D721Med (cell line): ENCODE results near the gene SBF1.

Experiments used
- DNase-seq: peaks from one replicate; pipeline ENCODE4 v3.0.0; 2011; ENCODE audit warnings: low spot score; ENCODE audit not compliant: insufficient read length
- FAIRE-seq: peaks from 2 replicates; lab custom pipeline; 2011; peaks lifted over from hg19 to GRCh38; lab: Jason Lieb, UNC
- TF ChIP-seq, protein P1 (sequence below): IDR thresholded peaks from 2 replicates; pipeline ENCODE4 v1.5.1; 2012; ENCODE audit warnings: mild to moderate bottlenecking, control low read depth; ENCODE audit not compliant: insufficient read depth; ENCODE audit errors: missing control alignments

Gene SBF1

GRCh38 chr22:50396751-50397370, 78.0 kb downstream of the SBF1 start:
- TF ChIP-seq, protein P1, sequence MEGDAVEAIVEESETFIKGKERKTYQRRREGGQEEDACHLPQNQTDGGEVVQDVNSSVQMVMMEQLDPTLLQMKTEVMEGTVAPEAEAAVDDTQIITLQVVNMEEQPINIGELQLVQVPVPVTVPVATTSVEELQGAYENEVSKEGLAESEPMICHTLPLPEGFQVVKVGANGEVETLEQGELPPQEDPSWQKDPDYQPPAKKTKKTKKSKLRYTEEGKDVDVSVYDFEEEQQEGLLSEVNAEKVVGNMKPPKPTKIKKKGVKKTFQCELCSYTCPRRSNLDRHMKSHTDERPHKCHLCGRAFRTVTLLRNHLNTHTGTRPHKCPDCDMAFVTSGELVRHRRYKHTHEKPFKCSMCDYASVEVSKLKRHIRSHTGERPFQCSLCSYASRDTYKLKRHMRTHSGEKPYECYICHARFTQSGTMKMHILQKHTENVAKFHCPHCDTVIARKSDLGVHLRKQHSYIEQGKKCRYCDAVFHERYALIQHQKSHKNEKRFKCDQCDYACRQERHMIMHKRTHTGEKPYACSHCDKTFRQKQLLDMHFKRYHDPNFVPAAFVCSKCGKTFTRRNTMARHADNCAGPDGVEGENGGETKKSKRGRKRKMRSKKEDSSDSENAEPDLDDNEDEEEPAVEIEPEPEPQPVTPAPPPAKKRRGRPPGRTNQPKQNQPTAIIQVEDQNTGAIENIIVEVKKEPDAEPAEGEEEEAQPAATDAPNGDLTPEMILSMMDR, result no peak
- FAIRE-seq (no peak), DNase-seq (no peak)
